NB4 (cell line): ENCODE data around the gene TALDO1.

Experiments used
- DNase-seq: peaks from one replicate; pipeline ENCODE4 v3.0.0; 2010; ENCODE audit warnings: low read depth
- H3K4me3 ChIP-seq: one replicate; pipeline ENCODE4 v1.5.1; 2011; ENCODE audit warnings: mild to moderate bottlenecking, low read depth, low read length, moderate library complexity
- CTCF ChIP-seq: IDR thresholded peaks from one replicate; pipeline ENCODE4 v1.5.1; 2012; ENCODE audit warnings: low read depth, low read length
- MAX ChIP-seq: IDR thresholded peaks from 2 replicates; pipeline ENCODE4 v1.6.1; 2011; ENCODE audit warnings: low read depth, low read length
- MYC ChIP-seq: IDR thresholded peaks from 2 replicates; pipeline ENCODE4 v1.6.1; 2011; ENCODE audit warnings: low read depth, low read length
- POLR2A ChIP-seq: IDR thresholded peaks from 2 replicates; pipeline ENCODE4 v1.6.1; 2011; ENCODE audit warnings: mild to moderate bottlenecking; ENCODE audit not compliant: insufficient read length; ENCODE audit errors: extremely low read depth

TALDO1 gene

GRCh38 chr11:782264-783174 is 35.3 kb downstream of the TALDO1 start:
- no peak overlapping the region for H3K4me3 ChIP-seq
- DNase-seq = no peak
- TF ChIP-seq MAX (no peak), MYC (no peak), CTCF (no peak), POLR2A (no peak)

- no peak overlapping the region for H3K4me3 ChIP-seq
- DNase-seq = no peak
- TF ChIP-seq POLR2A = no peak
- TF ChIP-seq MYC = no peak
- no peak for TF ChIP-seq CTCF
- TF ChIP-seq MAX = no peak
Observed at GRCh38 chr11:783581-784015, 36.3 kb downstream of the TALDO1 start.

- DNase-seq = peak; percentile 70
- TF ChIP-seq MYC (no peak), MAX (no peak), CTCF (no peak), POLR2A (no peak)
- no peak overlapping the region for H3K4me3 ChIP-seq
Observed at GRCh38 chr11:786235-787083, 39.2 kb downstream of the TALDO1 start.

GRCh38 chr11:787084-787675 is 39.9 kb downstream of the TALDO1 start:
- no peak overlapping the region for H3K4me3 ChIP-seq
- no peak for DNase-seq
- TF ChIP-seq MYC (no peak), MAX (no peak), POLR2A (no peak), CTCF (no peak)

GRCh38 chr11:788009-788640 is 40.9 kb downstream of the TALDO1 start:
- no peak overlapping the region for H3K4me3 ChIP-seq
- TF ChIP-seq MAX = no peak
- TF ChIP-seq CTCF = no peak
- no peak for TF ChIP-seq MYC
- TF ChIP-seq POLR2A = no peak
- DNase-seq = no peak
